PC-9 (cell line): ENCODE measurements around the gene SPG11. TPM values are rescaled to one million over a fixed set of nuclear protein-coding genes. Genes with fewer than 3 reads are reported as not detected.

Experiments used
- BruUV-seq: library from RNA; stranded (reverse); fragments of 400-500 nt; replicated peaks from 2 replicates; lab custom pipeline; 2021; lab: Mats Ljungman, UMichigan
- CTCF ChIA-PET: fragments of 300-600 bp; sonication (Branson Sonifier 250); formaldehyde crosslinking; loops from one replicate; lab custom pipeline; 2022; ENCODE audit warnings: antibody characterized with exemption; lab: Charles Lee
- POLR2A ChIA-PET: fragments of 300-600 bp; sonication (Branson Sonifier 250); formaldehyde crosslinking; loops from one replicate; lab custom pipeline; 2022; ENCODE audit warnings: antibody characterized with exemption; ENCODE audit not compliant: unreplicated experiment; lab: Charles Lee
- DNase-seq, 2 experiments: peaks; one replicate each; pipeline versions ENCODE4 v3.0.0 to v3.0.0-alpha.2; 2015 to 2022; ENCODE audit warnings: mixed read lengths in 1 of 2
- H2AFZ ChIP-seq: fragments of 200-600 bp; sonication (generic); 2 replicates; pipeline ENCODE4 v1.8.1; 2017; ENCODE audit warnings: antibody characterized with exemption
- H3F3A ChIP-seq: fragments of 200-600 bp; sonication (generic); 2 replicates; pipeline ENCODE4 v1.8.1; 2017; ENCODE audit warnings: antibody characterized with exemption, mild to moderate bottlenecking, low read depth; ENCODE audit not compliant: insufficient read depth
- H3K27ac ChIP-seq: fragments of 200-600 bp; sonication (generic); 2 replicates; pipeline ENCODE4 v1.6.1; 2016; ENCODE audit warnings: mixed run types
- H3K27me3 ChIP-seq: fragments of 200-600 bp; sonication (generic); 2 replicates; pipeline ENCODE4 v1.6.1; 2016; ENCODE audit warnings: low read depth, mixed run types; ENCODE audit not compliant: insufficient read depth
- H3K36me3 ChIP-seq: fragments of 200-600 bp; sonication (generic); 2 replicates; pipeline ENCODE4 v1.6.1; 2016; ENCODE audit warnings: low read depth, mixed run types
- H3K4me1 ChIP-seq: fragments of 200-600 bp; sonication (generic); replicated peaks from 2 replicates; pipeline ENCODE4 v1.6.1; 2016; ENCODE audit warnings: mixed run types; ENCODE audit not compliant: insufficient read depth
- H3K4me2 ChIP-seq: fragments of 200-600 bp; sonication (generic); 2 replicates; pipeline ENCODE4 v1.6.1; 2017; ENCODE audit warnings: mixed run types
- H3K4me3 ChIP-seq: fragments of 200-600 bp; sonication (generic); 2 replicates; pipeline ENCODE4 v1.6.1; 2016; ENCODE audit warnings: mixed run types
- H3K79me2 ChIP-seq: fragments of 200-600 bp; sonication (generic); 2 replicates; pipeline ENCODE4 v1.6.1; 2017; ENCODE audit warnings: low read depth, mixed run types
- H3K9me2 ChIP-seq: fragments of 200-600 bp; sonication (generic); 2 replicates; pipeline ENCODE4 v1.8.1; 2017; ENCODE audit warnings: mild to moderate bottlenecking; ENCODE audit not compliant: insufficient read depth
- H3K9me3 ChIP-seq: fragments of 200-600 bp; sonication (generic); 2 replicates; pipeline ENCODE4 v1.8.1; 2016; ENCODE audit warnings: low read depth; ENCODE audit not compliant: insufficient read depth
- H4K20me1 ChIP-seq: fragments of 200-600 bp; sonication (generic); 2 replicates; pipeline ENCODE4 v1.8.1; 2017; ENCODE audit not compliant: insufficient read depth
- EZH2 ChIP-seq: fragments of 200-600 bp; sonication (generic); IDR thresholded peaks from 2 replicates; pipeline ENCODE4 v1.8.0; 2017; ENCODE audit warnings: antibody characterized with exemption, low read depth
- intact Hi-C: fragments of 100-400 bp; cut with micrococcal nuclease; formaldehyde crosslinking; loops from one replicate; pipeline ENCODE4 v1.10.0; 2022; ENCODE audit not compliant: unreplicated experiment
- total RNA-seq: library from RNA; stranded (reverse); gene quantifications from 2 replicates; pipeline ENCODE4 v1.2.3, GENCODE V29; 2021
- TF ChIP-seq, protein P1 (sequence below): fragments of 200-600 bp; sonication (generic); conservative IDR thresholded peaks from 2 replicates; pipeline ENCODE4 v1.6.1; 2017; ENCODE audit warnings: mixed run types, antibody characterized with exemption, mild to moderate bottlenecking, moderate library complexity

SPG11 gene
- total RNA-seq, 1 experiment from 2014 or later, result 64.2 TPM

DNA sequence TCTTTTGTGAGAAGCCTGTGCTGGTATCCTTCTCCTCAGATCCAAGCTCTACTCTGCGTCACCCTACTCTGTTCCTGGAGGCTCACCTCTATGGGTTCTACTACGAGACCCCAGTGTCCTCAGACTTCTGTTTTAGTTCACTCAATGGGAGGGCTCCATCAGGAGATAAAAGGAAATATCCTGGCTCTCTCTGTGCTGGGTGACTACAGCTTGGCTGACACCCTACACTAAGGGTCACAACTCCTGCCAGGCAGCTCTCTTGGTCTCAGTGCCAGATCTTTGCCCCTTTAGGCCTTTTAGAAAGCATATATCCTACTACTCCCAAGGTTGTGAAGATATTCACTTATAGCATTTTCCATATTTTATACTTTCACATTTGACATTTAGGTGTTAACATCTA is 46.5 kb downstream of the SPG11 start:
- H3K4me2 ChIP-seq, result no peak overlapping the region
- POLR2A ChIA-PET, result no interaction called here
- 0 out of 2 replicates have a peak, but pooled peaks cover 7% of the 10 kb centered on the region for H3K36me3 ChIP-seq
- no peaks in the 10 kb centered on the region for H3K9me3 ChIP-seq
- no peak for TF ChIP-seq EZH2
- TF ChIP-seq, protein P1, sequence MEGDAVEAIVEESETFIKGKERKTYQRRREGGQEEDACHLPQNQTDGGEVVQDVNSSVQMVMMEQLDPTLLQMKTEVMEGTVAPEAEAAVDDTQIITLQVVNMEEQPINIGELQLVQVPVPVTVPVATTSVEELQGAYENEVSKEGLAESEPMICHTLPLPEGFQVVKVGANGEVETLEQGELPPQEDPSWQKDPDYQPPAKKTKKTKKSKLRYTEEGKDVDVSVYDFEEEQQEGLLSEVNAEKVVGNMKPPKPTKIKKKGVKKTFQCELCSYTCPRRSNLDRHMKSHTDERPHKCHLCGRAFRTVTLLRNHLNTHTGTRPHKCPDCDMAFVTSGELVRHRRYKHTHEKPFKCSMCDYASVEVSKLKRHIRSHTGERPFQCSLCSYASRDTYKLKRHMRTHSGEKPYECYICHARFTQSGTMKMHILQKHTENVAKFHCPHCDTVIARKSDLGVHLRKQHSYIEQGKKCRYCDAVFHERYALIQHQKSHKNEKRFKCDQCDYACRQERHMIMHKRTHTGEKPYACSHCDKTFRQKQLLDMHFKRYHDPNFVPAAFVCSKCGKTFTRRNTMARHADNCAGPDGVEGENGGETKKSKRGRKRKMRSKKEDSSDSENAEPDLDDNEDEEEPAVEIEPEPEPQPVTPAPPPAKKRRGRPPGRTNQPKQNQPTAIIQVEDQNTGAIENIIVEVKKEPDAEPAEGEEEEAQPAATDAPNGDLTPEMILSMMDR, result no peak
- no peaks in the 10 kb centered on the region for H3K4me1 ChIP-seq
- CTCF ChIA-PET, result no interaction called here
- intact Hi-C loops, result no loop called here
- no peaks in the 10 kb centered on the region for H3K9me2 ChIP-seq
- H3K4me3 ChIP-seq, result no peak overlapping the region
- H2AFZ ChIP-seq, result no peak overlapping the region
- no peaks in the 10 kb centered on the region for H3F3A ChIP-seq
- no peaks in the 10 kb centered on the region for H3K27me3 ChIP-seq
- no peak for DNase-seq
- no TSS peak for BruUV-seq
- H4K20me1 ChIP-seq, result no peaks in the 10 kb centered on the region
- no peak overlapping the region for H3K27ac ChIP-seq
- H3K79me2 ChIP-seq, result no peaks in the 10 kb centered on the region

DNA sequence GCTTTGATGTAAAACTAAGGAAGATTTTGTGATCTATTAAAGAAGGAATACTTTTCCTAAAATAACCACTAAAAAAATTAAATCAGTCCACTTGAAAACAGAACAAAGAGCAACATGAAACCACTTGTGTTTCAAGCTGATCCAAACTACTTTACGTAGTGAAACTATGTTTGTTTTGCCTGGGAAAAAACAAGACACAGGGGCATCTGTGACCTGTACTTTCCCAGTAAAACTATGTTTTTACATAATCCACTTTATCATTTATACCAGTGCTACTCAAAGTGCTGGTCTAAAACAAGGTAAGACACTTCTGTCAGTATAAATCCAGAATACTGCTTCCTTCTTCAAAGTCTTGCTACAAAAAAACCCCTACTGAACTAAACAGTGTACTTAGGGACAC is 56.7 kb downstream of the SPG11 start:
- Histone ChIP-seq H3K36me3 (no peaks in the 10 kb centered on the region; the same call in 1 of the 2 replicates), H3K27ac (no peak overlapping the region), H4K20me1 (no peaks in the 10 kb centered on the region), H3K4me3 (no peak overlapping the region), H2AFZ (no peak overlapping the region), H3K79me2 (no peaks in the 10 kb centered on the region), H3F3A (no peaks in the 10 kb centered on the region), H3K9me2 (no peaks in the 10 kb centered on the region), H3K27me3 (no peaks in the 10 kb centered on the region), H3K9me3 (no peaks in the 10 kb centered on the region), H3K4me1 (no peaks in the 10 kb centered on the region), H3K4me2 (no peak overlapping the region)
- ChIA-PET CTCF (no interaction called here), POLR2A (no interaction called here)
- intact Hi-C loops, result no loop called here
- no TSS peak for BruUV-seq
- no peak for TF ChIP-seq EZH2
- TF ChIP-seq, protein P1, result no peak
- no peak for DNase-seq

DNA sequence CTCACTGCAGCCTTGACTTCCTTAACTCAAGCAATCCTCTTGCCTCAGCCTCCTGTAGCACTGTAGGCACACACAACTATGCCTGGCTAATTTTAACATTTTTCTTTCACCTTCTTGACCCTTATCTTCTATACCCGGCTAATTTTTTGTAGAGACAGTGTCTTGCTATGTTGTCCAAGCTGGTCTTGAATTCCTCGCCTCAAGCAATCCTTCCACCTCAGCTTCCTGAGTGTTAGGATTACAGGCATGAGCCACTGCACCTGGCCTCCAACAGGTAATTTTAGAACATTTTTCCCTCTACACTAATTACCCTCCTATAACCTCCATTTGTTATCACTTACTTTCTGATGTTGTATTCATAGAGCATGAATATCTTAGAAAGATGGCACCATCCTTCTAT is 60.3 kb downstream of the SPG11 start:
- Histone ChIP-seq H3K27me3 (no peaks in the 10 kb centered on the region), H3K79me2 (no peaks in the 10 kb centered on the region), H3K9me3 (no peaks in the 10 kb centered on the region), H3K36me3 (no peaks in the 10 kb centered on the region; the same call in 1 of the 2 replicates), H3F3A (no peaks in the 10 kb centered on the region), H3K4me3 (no peak overlapping the region), H3K4me2 (no peak overlapping the region), H3K4me1 (no peaks in the 10 kb centered on the region), H3K27ac (no peak overlapping the region), H2AFZ (no peak overlapping the region), H3K9me2 (no peaks in the 10 kb centered on the region), H4K20me1 (no peaks in the 10 kb centered on the region)
- POLR2A ChIA-PET, result no interaction called here
- TF ChIP-seq EZH2, result no peak
- TF ChIP-seq, protein P1, result no peak
- intact Hi-C loops, result no loop called here
- CTCF ChIA-PET, result interaction anchor here (0.6 kb wide), 1 partner anchor 10 kb away, joined by 3 read pairs; no protein-coding TSS in a partner anchor
- DNase-seq, result no peak
- no TSS peak for BruUV-seq
